Astrocyte (in vitro differentiated cells and primary cell): ENCODE measurements around the gene HTR3E.

Source experiments
- CTCF ChIP-seq: IDR thresholded peaks from 2 replicates; pipeline ENCODE4 v1.5.1; 2011; ENCODE audit warnings: low read depth, mild to moderate bottlenecking, inconsistent platforms, low read length, moderate library complexity; ENCODE audit not compliant: insufficient read depth
- EZH2 ChIP-seq: IDR thresholded peaks from 2 replicates; pipeline ENCODE4 v1.6.1; 2012; ENCODE audit warnings: mild to moderate bottlenecking, low read length, inconsistent platforms; ENCODE audit not compliant: insufficient read depth

- TF ChIP-seq CTCF (no peak), EZH2 (no peak)
Observed at GRCh38 chr3:184062637-184063036, 34.2 kb upstream of the HTR3E start.
